GM18511 (cell line): Measurements from ENCODE around the gene MBD5.
"Not testable (repeated sequence)": the region's sequence is repeated elsewhere in the genome, so short reads cannot be mapped to it uniquely, and the experiment has no call there.

Experiments used
- ATAC-seq: cut with Tn5 transposase; IDR thresholded peaks from one replicate; pipeline ENCODE4 v1.9.1; 2021; ENCODE audit warnings: mild to moderate bottlenecking, moderate library complexity; ENCODE audit not compliant: unreplicated experiment

The MBD5 gene

GRCh38 chr2:148538375-148538774 is 517.5 kb downstream of the MBD5 start:
- no peak for ATAC-seq

- no peak for ATAC-seq
Measured at GRCh38 chr2:148540022-148540421, 519.1 kb downstream of the MBD5 start.

GRCh38 chr2:148541792-148542191 is 520.9 kb downstream of the MBD5 start:
- no peak for ATAC-seq

DNA sequence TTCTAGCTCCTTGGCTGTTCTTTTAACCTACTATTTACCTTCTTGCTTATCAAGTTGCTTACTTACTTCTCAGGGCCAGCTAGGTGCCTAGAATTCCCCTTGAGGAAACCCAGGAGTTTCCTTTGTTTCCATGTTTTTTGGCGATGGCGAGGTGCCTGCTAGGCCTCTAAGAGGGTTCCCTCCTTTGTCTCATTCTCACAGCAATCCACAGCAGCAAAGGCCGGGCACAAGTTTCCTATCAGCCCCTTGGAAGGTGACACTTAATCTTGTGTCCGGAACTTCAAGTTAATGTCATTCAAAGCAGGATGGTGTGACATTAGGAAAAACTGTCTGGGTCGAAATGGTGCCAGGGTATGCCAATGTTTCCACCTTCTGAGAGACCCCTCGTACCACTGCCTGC is 521.7 kb downstream of the MBD5 start:
- ATAC-seq = no peak

- ATAC-seq = not testable (repeated sequence)
Measured at GRCh38 chr2:148543088-148543540, 522.2 kb downstream of the MBD5 start.

GRCh38 chr2:148545390-148546256 is 524.7 kb downstream of the MBD5 start:
- no peak for ATAC-seq

DNA sequence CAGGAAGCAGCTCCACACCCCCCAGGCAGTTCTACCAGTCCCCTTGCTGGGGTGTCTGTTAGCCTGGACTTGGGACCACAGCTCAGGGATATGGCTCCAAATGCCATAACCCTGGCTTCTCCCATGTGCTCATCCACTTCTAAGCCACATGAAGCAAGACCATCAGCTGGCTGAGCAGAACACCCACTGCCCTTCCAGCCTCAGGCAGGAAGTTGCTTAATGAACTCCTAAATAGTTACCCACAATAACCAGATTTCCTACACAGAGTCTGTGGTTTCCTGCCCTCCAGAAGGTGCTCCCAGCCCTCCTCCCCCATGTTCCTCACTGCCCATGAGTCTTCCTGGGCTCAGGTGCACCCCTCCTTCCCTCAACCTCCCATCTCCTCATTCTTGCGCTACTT is 525.4 kb downstream of the MBD5 start:
- ATAC-seq = no peak

DNA sequence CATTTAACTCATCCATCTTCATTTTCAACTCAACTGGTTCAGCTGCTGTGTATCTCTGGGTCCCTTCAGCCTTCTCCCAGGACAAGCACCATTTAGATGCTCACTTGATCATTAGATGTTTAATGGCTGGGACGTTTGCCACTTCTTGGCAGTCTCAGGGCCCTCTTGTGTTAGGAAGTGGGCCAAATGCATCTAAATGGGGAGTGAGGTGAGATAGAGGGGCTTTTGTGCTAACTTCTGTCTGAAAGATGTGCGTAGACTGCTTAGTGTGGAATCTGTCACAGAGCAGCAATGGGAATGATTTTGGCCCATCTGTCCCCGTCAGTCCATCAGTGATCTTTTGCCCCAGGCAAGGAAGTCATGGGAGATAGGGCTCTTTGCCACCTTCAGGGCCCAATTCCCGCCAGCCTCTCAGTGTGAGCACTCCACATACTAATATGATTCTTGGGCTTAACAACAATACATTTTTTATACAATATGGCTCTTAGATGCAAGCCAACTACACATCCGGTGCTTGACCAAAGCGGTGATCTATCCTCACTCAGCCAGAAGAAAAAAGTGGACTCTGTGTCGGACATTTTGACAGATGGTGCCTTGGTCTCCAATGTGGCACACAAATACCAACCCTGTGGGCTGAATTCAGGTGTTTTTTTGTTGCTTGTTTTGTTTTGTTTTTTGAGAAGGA is 528.0 kb downstream of the MBD5 start:
- no peak for ATAC-seq

DNA sequence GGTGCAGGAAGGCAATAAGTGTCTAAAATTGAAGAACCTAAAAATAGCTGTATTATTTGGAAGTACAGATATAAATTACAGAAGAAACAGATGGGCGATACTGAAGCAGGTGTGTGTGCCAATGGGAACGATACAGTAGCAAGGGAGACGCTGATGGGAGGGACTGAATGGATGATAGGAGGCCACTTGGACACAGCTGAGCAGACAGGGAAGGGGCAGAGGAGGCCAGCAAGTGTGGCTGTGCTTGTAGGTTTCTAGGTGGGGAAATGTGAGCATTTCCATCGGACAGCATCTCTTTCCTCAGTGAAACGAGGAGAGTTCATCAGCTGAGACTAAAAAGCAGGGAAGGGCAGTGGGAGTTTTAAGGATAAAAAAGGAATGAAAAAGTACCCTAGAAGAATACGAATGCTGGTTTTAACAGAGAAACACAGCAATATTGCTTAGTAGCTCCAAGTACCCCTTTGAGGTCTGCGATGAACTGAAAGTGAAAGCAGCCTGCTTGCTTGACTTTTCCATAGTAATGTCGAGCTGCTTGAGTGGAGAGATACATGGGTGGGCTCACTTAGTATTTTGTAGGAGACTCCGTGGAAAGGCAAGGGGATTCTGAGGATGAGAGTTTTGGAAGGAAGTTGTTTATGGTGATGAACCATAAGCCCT is 531.9 kb downstream of the MBD5 start:
- peak; percentile 56 for ATAC-seq

- ATAC-seq = no peak
Measured at GRCh38 chr2:148553332-148553887, 532.5 kb downstream of the MBD5 start.

- no peak for ATAC-seq
Measured at GRCh38 chr2:148554459-148555247, 533.8 kb downstream of the MBD5 start.

- no peak for ATAC-seq
Measured at GRCh38 chr2:148555622-148556294, 534.9 kb downstream of the MBD5 start.

- no peak for ATAC-seq
Measured at GRCh38 chr2:148557844-148558436, 537.0 kb downstream of the MBD5 start.

DNA sequence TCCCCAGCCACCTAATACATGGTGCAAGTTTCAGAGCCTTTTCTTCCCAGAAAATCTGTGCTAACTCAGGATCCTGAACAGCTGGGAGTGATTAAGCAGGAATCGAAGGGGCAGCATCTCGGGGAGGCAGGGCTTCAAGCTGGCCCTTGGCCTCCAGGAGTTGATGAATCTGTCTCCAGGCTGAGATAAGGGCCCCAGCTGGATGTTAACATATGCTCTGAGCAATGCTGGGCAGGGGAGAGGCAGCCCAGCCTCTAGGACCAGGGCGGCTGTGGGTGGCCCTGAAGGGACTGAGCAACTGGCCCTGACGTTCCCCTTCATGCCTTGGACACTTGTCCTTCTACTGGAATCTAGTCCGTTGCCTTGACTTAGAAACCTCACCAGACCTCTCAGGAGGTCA is 539.6 kb downstream of the MBD5 start:
- ATAC-seq = no peak

DNA sequence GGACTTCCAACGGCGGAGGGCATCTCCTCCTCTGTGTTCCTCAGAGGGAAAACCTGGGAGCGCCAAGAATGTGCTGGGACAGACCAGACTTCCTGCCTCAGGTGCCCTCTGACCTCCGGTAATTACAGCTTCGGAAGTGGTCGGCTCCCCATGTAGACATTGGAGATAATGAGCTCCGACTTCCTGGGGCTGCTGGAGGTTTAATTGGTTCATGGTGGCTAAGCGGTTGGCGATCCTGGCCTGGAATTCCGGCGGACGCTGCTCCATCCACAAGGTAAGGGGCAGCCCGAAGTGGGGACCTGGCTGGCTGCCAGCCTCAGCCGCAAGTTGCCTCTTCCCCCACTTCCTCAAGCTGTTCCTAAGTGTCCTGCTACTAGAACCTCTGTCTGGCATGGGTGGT is 540.5 kb downstream of the MBD5 start:
- ATAC-seq = no peak

DNA sequence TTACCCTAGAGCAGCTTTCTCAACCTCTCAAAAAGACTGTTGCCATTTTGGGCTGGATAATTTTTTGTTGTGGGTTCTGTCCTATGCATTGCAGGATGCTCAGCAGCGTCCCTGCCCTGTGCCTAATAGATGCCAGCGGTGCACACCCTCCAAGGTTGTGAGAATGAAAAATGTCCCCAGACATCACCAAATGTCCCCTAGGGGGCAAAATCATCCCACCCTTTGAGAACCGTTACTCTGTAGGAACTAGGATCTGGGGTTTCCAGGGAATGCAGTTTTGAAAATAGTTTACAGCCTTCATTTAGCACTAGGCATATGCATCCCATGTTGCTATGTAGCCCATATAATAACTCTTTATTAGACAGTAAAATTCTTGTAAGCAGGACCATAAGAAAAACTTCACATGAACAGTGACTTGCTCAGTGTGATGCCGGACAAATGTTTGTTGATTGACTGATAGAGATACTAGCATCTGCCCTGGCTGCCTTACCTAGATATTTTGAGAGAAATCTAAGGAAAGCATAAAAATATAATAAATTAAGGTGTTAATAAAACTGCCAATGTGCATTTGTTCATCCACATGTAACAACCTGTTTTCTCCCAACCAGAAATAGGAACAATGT is 544.5 kb downstream of the MBD5 start:
- ATAC-seq = no peak
